ENCODE measurements around the gene MMP1.

MMP1 gene

DNA sequence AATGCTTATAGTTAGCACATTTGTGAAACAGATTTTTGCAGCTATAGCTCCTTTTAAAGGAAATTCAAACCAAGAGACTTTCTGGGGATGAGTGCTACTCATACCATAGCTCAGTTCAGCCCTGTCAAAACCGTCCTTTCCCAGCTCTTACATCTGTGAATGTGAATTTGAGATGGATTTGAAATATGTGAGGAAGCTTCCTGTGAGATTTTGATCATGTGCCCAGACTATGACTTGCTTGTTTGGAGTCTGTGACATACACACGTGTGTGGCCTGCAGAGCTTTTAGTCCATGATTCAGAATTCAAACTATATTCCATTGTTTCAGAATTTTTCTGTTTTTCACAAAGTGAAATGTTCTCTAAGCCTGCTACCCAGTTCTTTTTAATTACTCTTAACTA, 4.4 kb upstream of the MMP1 start:
- no peak for DNase-seq

DNA sequence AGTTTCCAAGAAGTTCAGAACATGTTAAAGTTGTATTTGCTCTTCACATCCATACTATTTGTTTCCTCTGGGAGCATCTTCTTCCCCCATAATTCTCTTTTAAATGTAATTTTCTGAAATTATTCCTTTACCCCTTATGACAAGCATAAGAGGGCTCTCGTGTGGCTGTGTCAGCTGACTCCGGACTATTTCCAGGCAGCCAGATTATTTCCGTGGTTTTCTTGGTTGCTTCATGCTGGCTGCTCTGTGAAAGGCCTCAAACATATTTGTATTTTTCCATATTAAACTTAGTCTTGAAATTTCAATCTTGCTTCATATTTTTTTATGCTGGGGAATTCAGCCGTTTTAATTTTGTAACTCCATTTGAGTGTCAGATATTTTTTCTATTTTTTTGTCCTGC, 2.8 kb upstream of the MMP1 start:
- DNase-seq = no peak

DNA sequence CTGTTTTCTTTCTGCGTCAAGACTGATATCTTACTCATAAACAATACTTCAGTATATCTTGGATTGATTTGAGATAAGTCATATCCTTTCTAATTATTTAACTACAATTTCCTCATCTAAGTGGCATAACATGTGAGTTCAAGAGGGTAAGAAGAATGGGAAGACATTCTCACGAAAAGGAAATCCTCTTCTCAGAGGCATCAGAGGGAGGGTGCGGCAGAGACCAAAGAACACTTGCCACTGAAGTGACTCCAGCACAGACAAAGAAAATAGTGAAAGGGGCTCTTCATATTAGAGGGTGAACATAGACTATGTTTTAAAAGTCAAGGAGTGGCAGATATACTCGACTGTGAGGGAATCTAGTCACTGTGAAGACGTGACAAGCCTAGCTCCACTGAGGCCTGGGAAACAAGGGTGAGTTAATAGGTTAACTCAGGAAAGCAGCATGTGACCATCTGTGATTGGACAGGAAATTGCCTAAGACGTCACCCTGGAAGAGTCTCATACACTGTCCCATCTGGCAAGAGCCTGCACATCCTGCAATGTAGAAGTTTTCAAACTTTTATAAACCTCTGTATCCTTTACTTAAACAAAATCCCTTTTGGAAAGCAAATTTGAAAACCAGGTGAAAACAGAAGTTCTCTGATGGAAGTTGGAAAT, 1.9 kb upstream of the MMP1 start:
- no peak for DNase-seq

DNA sequence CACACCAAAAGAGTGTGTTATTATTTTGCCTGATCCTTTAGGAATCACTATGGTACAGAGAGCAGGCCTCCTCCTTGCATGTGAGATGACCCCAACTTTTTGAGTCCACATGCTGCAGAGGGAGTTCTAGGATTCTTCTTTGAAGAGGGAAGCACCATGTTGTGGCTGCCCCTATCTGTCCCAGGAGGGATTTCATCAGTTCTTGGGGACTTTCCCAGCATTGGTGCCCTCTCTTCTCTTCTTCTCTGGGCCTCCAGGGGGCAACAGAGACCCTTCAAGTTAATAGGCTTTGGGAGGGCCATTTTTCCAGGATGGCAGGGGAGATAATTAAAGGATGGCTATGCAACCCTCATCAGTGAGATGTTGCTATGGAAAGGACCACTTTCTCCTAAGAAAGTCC, 3.6 kb downstream of the MMP1 start:
- DNase-seq = no peak

DNA sequence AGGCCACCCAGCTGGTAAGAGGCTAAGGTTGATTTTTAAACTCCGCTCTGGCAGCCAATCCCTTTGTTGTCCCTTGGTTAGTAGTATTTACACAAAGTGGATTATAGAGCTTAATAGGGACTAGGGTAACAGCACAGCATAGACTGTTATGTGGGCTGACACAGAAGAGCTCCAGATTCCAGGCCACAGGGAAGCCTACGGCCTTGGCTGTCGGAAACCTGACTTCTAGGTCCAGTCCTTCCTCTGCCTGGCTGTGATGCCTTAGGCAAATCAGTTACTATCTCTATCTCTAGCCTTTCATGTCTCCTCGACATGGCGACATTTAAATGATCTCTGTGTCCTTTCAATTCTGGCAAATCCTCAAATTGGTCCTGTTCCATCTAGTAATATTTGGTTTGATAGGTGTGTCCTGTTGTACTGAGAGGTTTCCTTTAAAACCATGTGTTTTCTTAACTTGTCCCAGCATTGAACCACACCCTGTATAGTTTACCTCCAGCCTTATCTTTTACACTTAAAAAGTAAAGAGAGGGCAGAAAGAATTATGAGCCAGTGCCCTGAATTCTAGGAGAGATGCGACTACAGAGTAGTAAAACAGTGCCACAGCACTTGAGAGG, 4.2 kb downstream of the MMP1 start:
- no peak for DNase-seq

DNA sequence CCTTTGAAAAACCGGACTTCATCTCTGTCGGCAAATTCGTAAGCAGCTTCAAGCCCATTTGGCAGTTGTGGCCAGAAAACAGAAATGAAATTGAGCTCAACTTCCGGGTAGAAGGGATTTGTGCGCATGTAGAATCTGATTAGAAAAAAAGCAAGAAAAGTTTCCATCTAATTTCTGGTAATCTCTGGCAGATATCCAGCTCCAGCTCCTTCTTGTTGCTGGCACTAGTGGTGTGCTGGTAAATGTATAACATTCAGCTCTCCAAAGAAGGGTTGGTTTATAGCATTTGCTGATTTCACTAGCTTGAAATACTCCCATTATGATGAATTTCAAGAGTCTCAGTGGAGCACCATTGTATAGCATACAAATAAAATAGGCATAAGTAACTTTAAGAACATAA, 5.4 kb downstream of the MMP1 start:
- DNase-seq = no peak

DNA sequence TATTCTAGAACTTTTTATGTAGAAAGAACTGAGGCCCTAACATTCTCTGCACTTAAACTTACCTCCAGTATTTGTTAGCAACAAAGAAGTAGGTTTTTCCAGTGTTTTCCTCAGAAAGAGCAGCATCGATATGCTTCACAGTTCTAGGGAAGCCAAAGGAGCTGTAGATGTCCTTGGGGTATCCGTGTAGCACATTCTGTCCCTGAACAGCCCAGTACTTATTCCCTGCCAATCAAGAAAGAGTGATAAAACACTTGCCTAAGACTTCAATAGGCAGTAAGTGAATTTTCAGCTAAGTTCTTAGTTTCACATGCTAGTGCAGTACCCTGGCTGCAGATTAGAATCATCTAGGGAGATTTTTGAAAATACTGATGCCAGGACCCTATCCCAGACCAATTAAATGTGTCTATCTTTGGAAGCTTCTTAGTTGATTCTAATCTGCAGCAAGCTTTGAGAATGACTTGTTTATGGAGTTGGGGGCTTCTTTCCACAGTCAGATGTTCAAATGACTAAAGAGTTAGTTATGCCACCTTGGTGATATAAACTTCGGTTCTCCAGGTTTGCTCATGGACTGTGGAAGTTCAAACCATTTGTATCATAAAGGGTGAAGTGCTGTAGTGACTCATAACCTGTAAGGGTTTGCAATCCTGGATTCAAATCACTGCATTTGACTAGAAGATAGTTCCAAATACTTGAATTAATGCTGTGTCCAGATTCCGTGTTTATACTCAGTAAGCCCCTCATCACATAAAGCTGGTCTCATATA, 6.5 kb downstream of the MMP1 start:
- DNase-seq = no peak

DNA sequence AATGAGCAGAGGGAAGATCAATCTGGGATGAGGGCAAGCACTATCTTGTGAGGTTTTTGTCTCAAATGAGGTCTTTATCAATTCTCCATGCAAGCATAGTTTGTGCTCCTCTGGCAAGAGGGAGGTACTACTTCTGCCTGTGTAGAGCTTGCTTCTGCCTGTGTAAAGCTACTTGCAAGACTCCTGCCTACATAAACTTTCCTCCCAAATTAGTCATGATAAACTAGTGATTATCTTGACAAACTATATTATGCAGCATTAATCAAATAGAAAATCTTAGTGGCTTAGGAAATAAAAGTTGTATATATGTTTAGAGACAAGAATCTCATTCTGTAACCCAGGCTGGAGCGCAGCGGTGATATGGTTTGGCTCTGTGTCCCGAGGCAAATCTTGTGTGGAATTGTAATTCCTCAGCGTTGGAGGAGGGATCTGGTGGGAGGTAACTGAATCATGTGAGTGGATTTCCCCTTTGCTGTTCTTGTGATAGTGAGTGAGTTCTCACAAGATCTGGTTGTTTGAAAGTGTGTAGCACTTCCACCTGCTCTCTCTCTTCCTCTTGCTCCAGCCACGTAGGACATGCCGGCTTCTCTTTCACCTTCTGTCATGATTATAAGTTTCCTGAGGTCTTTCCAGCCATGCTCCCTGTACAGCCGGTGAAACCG, 9.5 kb downstream of the MMP1 start:
- DNase-seq = no peak

DNA sequence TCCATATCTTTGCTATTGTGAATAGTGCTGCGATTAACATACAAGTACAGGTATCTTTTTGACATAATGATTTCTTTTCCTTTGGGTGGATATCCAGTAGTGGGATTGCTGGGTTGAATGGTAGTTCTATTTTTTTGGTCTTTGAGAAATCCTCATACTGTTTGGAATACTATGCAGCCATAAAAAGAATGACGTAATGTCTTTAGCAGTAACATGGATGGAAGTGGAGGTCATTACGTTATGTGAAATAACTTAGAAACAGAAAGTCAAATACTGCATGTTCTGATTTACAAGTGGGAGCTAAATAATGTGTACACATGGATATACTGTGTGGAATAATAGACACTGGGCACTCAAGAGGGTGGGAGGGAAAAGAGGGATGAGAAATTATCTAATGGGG, 13.6 kb downstream of the MMP1 start:
- DNase-seq = no peak

DNA sequence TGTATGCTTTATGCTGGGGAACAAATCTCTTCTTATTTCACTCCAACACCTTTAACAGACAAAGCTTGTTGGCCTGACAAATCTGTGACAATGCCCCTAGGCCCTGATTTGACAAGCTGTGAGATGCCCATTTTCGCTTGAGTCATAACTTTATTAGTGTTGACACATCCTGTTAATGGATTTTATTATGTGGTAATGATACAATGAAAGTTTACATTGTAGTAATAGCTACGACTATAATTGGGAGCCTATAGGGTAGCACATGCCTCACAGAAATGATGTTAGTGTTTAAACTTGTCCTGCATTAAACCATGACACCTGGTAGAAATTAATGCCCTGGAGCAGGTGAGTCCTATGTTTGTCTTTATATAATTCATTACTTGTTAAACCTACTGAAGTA, 14.2 kb downstream of the MMP1 start:
- DNase-seq = no peak

DNA sequence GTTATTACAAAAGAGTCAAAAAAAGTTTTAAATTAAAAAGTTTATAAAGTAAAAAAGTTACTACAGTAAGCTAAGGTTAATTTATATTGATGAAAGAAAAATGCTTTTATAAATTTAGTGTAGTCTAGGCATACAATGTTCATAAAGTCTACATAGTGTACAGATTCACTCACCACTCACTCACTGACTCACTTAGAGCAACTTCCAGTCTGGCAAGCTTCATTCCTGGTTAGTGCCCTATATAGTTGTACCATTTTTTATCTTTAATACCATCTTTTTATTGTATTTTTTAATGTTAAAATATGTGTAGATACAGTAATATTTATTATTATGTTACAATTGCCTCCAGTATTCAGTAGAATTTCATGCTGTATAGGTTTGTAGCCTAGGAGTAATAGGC, 14.9 kb downstream of the MMP1 start:
- no peak for DNase-seq

DNA sequence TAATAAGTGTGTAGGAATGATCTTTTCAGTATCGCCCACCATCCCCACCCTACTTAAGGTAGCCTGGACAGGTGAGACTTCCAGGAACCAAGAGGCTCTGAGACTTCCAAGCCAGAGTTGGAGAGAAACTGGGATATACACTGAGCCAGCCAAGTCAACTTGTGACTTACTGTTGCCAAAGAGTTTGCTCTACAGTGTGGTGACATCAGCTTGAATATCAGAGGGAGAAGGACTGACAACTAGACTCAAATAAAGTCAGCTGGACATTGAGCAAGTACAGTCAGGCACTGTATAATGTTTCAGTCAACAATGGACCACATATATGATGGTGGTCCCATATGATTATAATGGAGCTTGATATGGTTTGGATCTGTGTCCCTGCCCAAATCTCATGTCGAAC, 16.3 kb downstream of the MMP1 start:
- no peak for DNase-seq

DNA sequence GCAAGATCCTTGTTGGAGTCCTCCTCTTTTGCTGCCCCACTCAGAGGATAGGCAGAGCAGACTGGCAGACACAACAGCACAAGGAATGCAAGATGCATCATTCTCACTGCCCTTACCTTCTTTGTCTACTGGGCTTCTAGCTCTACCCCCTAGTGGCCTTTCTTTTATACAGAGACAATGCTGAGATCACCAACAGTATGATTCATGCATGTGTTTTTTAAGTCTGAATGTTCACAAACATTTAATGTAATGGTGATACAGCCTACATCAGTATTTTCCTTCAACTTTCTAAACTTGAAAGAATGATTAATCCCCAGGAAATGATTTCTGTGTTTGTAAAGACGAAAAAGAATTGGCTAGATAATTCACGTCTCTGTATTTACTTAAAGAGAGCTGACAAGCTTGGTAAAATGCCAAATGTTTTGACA, 17.5 kb downstream of the MMP1 start, which contains the start of gene MMP10:
Gene MMP10 (minus strand): TSS at position 138 of the 428 bp plus-strand sequence. CDS start 37 bp downstream, at position 101.
- no peak for DNase-seq

DNA sequence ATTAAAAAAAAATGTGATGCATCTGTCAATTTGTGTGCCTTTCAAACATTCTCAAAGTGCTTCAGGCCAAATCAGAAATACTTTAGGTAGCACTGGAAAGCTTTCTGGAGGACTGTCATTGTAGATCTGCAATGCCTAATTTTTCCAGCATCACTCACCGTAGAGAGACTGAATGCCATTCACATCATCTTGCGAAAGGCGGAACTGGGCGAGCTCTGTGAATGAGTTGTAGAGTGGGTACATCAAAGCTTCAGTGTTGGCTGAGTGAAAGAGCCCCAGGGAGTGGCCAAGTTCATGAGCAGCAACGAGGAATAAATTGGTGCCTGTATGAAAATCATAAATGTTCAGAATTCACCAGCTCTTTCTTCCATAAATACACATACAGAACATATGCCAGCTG, 21.5 kb downstream of the MMP1 start:
- DNase-seq = no peak

DNA sequence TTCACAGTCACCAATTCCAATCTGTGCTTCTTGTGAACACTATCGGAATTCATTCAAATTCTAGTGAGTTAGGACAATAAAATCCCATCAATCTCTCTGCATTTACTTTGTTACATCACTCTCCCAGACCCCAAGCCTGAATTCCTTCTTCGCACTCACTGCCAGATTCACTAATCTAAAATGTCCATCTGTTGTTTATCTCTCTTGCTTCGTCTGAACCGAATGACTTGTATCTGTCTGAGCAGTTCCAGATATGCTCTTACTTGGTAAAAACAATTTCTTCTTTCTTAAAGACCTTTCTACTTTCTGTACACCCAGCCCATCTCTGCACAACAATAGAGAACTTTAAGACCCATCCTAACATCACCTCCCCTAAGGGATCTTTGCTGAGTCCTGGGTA, 24.6 kb downstream of the MMP1 start:
- no peak for DNase-seq

DNA sequence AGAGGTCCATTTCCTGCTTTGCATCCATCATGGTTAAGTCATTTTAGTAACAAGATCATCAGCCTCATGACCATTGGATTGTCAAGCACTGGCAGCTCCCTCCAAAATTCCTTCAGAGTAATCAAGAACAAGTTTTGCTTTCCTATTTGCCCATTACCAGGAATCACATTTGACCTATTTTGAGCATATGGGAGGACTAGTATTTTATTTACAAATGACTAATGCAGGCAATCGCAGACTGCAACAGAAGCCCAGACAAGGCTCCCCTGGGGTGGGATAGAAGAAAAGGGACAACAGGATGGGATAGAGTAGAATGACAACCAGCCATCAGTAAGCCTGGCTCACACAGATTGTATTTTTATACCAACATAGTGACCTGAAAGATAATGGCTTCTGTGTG, 26.6 kb downstream of the MMP1 start:
- no peak for DNase-seq

DNA sequence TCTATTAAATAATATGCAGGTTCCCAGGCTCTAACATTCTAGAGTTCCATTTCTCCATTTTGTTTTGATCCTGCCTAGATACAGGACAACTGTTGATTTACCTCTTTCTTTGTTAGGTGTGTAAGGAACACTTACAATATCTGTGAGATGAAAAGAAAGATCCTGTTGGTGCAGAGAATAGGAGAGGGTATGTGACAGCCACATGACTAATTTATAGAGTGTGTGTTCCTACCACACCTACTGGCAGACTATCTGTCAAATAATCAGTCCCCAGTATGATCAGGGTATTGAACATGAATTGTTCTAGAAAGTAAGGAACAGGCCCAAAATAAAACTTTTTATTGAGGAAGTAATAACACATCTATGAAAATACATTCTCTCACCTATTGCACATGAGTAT, 27.8 kb downstream of the MMP1 start:
- DNase-seq = no peak

DNA sequence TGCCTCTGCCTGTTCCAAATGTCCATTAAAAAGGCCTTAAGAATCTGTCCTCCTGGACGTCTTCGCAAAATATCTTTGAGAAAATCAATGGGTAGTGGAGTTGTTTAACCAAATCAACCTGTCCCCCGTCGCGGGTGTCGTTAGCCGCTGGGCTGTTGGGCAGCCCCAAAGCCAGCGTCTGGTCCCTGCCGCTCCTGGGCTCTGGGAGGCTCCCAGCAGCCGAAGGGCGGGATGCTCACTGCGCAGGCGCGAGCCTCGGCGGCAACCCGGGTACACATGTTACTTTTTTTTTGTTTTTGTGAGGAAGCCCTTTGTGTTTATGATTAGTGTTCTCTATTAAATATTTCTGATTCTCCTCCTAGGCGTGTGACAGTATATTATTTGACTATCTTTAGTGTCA, 30.2 kb downstream of the MMP1 start:
- no peak for DNase-seq

DNA sequence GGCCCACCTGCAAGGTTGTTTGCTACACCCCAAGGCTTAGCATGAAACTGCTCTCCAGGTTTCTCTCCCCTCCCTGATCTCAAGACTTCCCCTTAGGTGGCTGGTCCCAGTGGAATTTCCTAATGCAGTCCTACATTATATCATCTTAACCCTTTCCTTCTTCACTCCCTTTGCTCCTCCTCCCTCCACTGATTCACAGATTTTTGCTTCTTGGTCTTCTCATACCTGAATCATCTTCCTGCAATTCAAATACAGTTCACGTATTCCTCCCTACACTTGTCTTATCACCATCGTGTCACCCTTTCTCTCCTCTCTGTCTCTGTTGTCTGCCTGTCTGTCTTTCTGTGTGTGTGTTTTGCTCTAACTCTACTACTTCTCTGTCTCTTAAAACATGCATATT, 34.5 kb downstream of the MMP1 start:
- no peak for DNase-seq

DNA sequence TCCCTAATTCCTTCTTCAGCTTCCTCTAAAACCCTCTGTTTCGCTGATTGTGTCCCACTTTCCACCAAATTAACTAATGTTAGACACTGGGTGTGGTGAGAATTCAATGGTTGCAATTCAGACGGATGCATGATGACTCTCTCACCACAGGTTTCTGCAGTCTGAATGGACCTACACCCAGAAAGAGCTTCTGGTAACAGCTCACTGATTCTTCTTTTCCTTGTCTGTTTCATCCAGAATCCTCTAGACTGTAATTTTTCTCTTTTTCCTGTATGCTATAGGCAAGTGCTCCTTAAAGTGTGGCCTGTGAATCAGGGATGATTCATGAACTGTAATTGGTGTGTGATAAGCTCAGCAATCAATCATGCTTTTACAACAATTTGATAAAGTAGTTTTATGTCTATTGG, 35.6 kb downstream of the MMP1 start:
- no peak for DNase-seq

DNA sequence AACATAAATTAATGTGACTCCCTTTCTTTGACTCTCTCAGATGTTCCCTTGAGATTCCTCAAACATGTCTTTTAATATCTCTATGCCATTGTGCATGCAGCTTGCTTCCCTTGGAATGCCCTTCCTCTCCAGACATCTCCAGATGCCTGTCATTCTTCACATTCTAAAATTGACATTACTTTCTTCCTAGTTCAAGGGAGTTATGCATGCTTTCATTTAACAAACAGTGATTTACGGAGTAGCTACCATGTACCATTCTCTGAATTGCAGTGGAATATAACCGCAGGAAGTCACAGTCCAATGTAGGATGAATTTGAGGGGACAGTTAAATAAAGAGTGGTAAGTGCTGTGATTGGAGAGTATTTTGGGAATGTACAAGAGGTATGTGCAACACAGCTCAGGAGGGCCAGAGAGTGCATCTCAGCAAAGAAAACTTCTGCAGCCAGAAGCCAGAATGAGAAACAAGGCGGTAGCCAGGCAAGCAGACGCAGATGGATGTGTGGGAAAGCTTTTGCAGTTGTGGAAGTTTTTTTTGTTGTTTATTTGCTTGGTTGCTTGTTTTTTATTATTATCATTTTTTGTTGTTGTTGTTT, 36.2 kb downstream of the MMP1 start:
- DNase-seq = no peak

DNA sequence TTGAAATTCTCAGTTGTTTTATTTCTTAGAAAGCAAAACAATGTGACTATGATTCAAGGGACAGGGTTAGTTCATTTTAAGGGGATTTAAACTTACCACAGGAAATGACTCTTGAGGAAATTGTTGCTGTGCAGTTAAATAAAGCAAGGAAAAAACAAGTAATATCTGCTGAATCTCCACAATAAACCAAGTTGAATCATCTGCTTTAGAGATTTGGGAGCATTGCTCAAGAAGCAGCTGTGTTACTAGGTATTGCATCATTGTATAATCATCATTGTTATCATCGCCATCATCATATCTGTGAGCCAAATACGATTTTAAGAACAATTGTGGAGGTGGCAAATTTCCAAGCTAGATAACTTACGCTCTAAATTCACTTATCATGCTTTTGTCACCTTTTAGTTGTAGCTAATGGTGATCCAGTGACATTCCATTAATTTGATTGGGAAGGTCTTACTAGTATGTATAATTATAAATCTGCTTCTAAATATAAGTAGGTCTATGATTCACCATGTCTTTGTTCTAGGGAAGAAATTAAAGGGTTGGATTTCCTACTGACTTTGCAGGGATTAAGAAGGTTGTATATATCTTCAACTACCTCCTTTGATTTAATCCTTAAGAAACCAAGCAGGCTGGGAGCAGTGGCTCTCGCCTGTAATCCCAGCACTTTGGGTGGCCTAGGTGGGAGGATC, 37.5 kb downstream of the MMP1 start:
- DNase-seq = no peak

All from activated naive CD4-positive, alpha-beta T cell treated with anti-CD3 and anti-CD28 coated beads, Interleukin-2, amount 50 U/mL, for 16 hours (primary cell).